Anterior cingulate cortex (tissue), 58 donors: Measurements from ENCODE around the gene TMC5.
"Not testable (repeated sequence)": the region's sequence is repeated elsewhere in the genome, so short reads cannot be mapped to it uniquely, and the experiment has no call there.

ENCODE experiments used
- DNase-seq, 58 donors: peaks; one replicate each; lab custom pipeline; 2025; lab: John Stamatoyannopoulos, UW

TMC5 gene

GRCh38 chr16:19525385-19525723, 107.7 kb downstream of the TMC5 start:
- DNase-seq: no peak

- DNase-seq: no peak
Observed at GRCh38 chr16:19527161-19527560, 109.5 kb downstream of the TMC5 start.

GRCh38 chr16:19528666-19529065, 111.0 kb downstream of the TMC5 start:
- no peak for DNase-seq

- DNase-seq: peak in 1 of 58 donors; percentile 28
Observed at GRCh38 chr16:19532601-19533000, 114.9 kb downstream of the TMC5 start.

- DNase-seq: no peak
Observed at GRCh38 chr16:19540241-19540970, 122.7 kb downstream of the TMC5 start.

GRCh38 chr16:19542138-19542821, 124.6 kb downstream of the TMC5 start:
- no peak for DNase-seq

GRCh38 chr16:19543278-19543996, 125.8 kb downstream of the TMC5 start:
- not testable (repeated sequence) for DNase-seq

- no peak for DNase-seq
Observed at GRCh38 chr16:19548144-19548543, 130.5 kb downstream of the TMC5 start.
